GM18951 (cell line): ENCODE results near the gene DVL3.

ENCODE experiments used
- POLR2A ChIP-seq: IDR thresholded peaks from 4 replicates; pipeline ENCODE4 v1.6.1; 2011; ENCODE audit warnings: mild to moderate bottlenecking; ENCODE audit not compliant: insufficient read length, insufficient read depth; ENCODE audit errors: extremely low read depth
- in situ Hi-C: fragments of 300-500 bp; cut with MboI; formaldehyde crosslinking; loops from one replicate; pipeline ENCODE4 v1.12.0; 2022; ENCODE audit warnings: low sequenced_read_pairs, mixed read lengths, inconsistent platforms; ENCODE audit not compliant: unreplicated experiment

The DVL3 gene

DNA sequence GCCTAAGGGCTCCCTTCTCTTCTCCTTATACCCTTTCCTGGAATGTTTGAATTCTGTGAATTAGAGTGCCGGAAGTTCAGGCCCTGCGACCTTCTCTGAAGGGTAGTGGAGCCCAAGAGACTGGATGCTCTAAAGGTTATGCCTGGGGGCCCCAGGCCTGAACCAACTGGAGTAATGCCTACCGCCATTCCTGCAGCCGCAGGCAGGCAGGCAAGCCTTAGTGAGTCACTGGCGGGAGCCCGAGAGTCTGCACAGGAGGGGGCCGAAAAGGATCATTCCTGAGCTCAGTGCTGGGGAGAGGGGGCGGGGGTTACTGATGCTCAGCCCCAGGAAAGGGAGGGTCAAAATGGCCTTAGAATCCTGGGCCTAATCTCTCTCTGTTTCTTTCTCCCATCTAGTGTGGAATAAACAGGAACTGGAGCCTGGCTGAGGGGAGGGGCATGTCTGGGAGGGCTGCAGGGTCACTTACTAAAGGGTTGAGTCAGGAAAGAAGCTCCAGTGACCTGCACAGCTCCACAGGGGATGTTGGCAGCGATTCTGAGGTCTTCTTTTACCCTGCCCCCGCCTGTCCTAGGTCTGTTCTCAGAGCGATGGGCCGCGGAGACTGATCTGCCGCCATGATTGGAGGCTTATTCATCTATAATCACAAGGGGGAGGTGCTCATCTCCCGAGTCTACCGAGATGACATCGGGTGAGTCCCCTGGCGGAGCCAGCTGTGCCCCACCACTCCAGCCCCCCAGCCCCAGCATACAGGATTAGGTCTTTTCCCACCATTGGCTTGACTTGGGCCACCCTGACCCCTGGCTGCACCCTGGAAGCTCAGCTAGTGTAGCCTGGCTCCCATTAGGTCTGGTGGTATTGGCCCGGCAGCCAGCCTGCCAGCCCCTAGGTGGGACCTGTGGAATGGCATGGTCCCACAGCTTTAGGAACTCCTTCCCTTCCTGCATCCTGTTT is 21.5 kb downstream of the DVL3 start:
- in situ Hi-C loops, result no loop called here
- TF ChIP-seq POLR2A, result no peak

DNA sequence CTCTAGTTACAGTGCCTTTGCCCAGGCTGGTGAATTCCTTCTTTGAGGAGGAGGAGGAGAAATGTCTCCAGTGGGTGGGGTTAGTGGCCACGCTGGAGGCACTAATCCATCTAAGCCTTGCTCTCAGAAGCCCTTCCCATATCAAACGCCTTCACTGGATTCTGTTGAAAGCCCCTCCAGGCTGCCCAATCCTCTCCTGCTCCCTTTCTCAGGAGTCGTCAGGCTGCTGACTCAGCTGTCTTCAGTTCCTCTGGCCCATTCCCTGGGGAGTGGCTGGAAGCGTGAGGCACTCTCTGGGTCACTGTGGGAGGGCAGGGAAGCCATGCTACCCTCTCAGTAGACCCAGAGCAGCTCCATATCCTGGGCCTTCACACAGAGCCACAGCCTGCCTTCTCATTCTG is 22.2 kb downstream of the DVL3 start:
- in situ Hi-C loops, result no loop called here
- no peak for TF ChIP-seq POLR2A

DNA sequence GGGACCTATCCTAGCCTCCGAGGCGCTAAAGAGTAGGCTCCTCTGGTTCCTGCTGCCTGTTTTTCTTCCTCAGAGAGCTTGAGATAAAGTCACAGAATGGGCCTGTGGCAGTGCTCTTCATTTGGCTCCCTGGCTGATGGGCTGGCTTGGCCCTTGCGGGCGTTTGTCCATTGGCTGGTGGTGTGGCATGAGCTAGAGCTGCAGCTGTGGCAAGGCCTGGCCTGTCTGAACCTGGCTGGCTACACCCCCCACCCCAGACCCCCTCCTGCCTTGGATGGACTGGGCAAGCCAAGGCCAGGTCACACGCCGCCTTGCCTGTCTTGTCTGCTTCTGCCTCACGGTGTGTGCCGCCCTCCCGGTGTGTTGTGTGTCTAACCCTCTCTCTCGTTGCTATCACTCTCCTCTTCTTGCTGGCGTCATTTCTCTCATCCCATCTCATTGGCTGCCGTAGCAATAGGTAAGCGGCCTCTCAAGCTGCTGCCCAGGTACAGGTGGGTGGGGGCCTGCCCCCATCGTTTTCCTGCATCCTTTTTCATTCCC is 22.7 kb downstream of the DVL3 start:
- TF ChIP-seq POLR2A, result no peak
- in situ Hi-C loops, result no loop called here

DNA sequence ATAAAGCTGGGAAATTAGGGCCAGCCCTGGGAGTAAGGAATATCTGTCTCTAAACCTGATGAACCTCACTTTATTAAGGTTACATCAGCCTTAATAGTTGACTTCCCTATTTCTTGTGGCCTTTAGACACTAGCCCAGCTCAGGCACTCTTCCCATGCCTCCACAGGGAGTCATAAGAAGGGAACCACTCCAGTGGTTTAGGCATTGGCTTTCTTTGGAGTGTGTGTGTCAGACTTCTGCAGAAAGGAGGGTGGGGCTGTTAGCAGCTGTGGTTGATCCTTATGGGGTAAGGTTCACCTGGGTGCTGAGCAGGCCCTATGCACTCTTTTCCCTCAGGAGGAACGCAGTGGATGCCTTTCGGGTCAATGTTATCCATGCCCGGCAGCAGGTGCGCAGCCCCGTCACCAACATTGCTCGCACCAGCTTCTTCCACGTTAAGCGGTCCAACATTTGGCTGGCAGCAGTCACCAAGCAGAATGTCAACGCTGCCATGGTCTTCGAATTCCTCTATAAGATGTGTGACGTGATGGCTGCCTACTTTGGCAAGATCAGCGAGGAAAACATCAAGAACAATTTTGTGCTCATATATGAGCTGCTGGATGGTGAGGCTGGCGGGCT is 23.5 kb downstream of the DVL3 start:
- no peak for TF ChIP-seq POLR2A
- in situ Hi-C loops, result no loop called here

DNA sequence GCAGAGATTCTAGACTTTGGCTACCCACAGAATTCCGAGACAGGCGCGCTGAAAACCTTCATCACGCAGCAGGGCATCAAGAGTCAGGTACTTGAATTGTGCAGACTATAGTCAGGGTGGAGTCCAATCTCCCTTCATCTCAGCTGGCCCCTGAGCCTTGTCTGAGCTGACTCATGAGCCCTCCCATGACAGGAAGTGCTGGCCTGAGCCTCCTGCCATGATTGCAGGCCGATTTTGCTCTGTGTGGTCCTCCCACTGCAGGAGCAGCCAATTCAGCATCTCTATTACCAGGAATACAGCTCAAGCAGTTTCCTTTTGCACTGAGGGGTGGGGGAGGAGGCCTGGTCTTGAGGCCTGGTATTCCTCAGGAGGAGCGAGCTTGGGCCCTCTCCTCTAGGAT is 25.0 kb downstream of the DVL3 start:
- no peak for TF ChIP-seq POLR2A
- in situ Hi-C loops, result no loop called here

GRCh38 chr3:184181596-184181995 is 26.4 kb downstream of the DVL3 start:
- in situ Hi-C loops, result no loop called here
- no peak for TF ChIP-seq POLR2A

DNA sequence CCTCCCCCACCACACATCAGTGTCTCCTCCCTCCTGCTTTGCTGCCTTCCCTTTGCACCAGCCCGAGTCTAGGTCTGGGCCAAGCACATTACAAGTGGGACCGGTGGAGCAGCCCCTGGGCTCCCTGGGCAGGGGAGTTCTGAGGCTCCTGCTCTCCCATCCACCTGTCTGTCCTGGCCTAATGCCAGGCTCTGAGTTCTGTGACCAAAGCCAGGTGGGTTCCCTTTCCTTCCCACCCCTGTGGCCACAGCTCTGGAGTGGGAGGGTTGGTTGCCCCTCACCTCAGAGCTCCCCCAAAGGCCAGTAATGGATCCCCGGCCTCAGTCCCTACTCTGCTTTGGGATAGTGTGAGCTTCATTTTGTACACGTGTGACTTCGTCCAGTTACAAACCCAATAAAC is 28.5 kb downstream of the DVL3 start:
- in situ Hi-C loops, result no loop called here
- TF ChIP-seq POLR2A, result no peak

GRCh38 chr3:184184546-184185230 is 29.5 kb downstream of the DVL3 start:
- in situ Hi-C loops, result no loop called here
- TF ChIP-seq POLR2A, result no peak

GRCh38 chr3:184185461-184186183 is 30.4 kb downstream of the DVL3 start:
- TF ChIP-seq POLR2A, result peak; percentile 74

GRCh38 chr3:184186184-184186901 is 31.2 kb downstream of the DVL3 start, which contains the start of gene ABCF3:
Gene ABCF3, plus strand, starts transcription at chr3:184186199. Its CDS starts 9 bp downstream, at chr3:184186208.
- in situ Hi-C loops, result no loop called here
- peak; percentile 68 for TF ChIP-seq POLR2A

More at GRCh38 chr3:184185461-184186183, 30.4 kb downstream of the DVL3 start:
- in situ Hi-C loops, result no loop called here

- in situ Hi-C loops, result no loop called here
- TF ChIP-seq POLR2A, result no peak
Measured at GRCh38 chr3:184186902-184187207, 31.7 kb downstream of the DVL3 start.

DNA sequence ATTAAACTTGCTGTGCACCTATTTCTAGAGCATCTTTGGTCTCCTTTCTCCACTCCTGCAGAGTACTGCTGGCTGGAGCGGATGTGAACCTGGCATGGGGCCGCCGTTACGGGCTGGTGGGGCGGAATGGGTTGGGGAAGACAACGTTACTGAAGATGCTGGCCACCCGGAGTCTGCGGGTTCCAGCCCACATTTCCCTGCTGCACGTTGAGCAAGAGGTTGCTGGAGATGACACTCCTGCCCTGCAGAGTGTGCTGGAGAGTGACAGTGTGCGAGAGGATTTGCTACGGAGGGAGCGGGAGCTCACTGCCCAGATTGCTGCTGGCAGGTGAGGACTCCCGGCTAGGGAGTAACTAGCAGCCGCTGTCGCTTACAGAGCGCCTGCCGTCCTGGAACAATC is 32.9 kb downstream of the DVL3 start:
- in situ Hi-C loops, result no loop called here
- no peak for TF ChIP-seq POLR2A

GRCh38 chr3:184189421-184189820 is 34.2 kb downstream of the DVL3 start:
- TF ChIP-seq POLR2A, result no peak
- in situ Hi-C loops, result no loop called here
